Cerebellar cortex (tissue), 1 donor: Measurements from ENCODE around the gene CDX2.

Experiments used
- DNase-seq: peaks from one replicate; pipeline ENCODE4 v3.0.0-alpha.2; 2015; ENCODE audit warnings: low spot score

Gene CDX2

DNA sequence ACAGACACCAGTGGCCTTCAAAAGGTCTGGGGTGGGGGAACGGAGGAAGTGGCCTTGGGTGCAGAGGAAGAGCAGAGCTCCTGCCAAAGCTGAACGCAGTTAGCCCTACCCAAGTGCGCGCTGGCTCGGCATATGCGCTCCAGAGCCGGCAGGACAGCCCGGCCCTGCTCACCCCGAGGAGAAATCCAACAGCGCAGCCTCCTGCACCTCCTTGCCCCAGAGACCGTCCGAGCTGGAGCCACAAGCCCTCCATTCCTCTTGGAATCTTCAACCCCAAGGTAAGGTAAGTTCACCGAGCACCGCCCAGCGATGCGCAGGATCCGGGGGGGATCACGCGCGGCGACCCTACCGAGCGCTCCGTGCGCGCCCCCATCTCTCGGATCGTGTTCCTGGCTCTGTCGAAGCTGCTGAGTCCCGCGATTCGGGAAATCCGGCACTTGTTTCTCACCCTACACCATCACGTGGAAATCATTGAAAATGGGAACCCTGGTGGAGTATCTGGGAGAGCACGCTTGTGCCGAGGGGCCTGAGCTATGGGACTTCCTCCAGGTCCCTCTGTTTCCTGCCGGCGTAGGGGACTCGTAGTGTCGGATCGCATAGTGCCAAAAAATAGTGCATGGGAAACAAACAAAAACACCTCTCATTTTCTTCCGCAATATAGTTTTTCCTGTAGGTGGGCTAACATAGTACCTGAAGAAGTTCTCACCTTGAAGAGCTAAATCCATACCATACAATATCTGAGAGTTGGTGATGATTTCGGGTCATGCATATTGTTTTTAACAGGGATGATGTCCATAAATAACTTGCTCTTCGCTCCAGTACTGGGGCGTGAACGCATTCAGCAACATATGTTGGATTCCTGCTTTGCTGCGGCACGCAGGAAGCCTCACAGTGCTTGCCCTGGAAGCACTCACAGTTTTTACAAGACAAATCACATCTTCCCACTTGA lies 40.0 kb downstream of the CDX2 start:
- no peak for DNase-seq

GRCh38 chr13:27928353-27928804 lies 40.7 kb downstream of the CDX2 start:
- no peak for DNase-seq

GRCh38 chr13:27927444-27928352 lies 41.4 kb downstream of the CDX2 start:
- DNase-seq, result no peak

GRCh38 chr13:27926644-27927434 lies 42.3 kb downstream of the CDX2 start:
- DNase-seq, result no peak

GRCh38 chr13:27925220-27925991 lies 43.7 kb downstream of the CDX2 start:
- DNase-seq, result no peak

DNA sequence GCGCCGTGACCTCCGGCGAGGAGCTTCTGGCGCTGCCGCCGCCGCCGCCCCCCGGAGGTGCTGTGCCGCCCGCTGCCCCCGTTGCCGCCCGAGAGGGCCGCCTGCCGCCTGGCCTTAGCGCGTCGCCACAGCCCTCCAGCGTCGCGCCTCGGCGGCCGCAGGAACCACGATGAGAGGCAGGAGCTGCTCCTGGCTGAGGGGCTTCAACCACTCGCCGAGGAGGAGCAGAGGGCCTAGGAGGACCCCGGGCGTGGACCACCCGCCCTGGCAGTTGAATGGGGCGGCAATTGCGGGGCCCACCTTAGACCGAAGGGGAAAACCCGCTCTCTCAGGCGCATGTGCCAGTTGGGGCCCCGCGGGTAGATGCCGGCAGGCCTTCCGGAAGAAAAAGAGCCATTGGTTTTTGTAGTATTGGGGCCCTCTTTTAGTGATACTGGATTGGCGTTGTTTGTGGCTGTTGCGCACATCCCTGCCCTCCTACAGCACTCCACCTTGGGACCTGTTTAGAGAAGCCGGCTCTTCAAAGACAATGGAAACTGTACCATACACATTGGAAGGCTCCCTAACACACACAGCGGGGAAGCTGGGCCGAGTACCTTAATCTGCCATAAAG lies 44.5 kb downstream of the CDX2 start:
- DNase-seq, result no peak

- no peak for DNase-seq
Observed at GRCh38 chr13:27923794-27924528, 45.2 kb downstream of the CDX2 start.

DNA sequence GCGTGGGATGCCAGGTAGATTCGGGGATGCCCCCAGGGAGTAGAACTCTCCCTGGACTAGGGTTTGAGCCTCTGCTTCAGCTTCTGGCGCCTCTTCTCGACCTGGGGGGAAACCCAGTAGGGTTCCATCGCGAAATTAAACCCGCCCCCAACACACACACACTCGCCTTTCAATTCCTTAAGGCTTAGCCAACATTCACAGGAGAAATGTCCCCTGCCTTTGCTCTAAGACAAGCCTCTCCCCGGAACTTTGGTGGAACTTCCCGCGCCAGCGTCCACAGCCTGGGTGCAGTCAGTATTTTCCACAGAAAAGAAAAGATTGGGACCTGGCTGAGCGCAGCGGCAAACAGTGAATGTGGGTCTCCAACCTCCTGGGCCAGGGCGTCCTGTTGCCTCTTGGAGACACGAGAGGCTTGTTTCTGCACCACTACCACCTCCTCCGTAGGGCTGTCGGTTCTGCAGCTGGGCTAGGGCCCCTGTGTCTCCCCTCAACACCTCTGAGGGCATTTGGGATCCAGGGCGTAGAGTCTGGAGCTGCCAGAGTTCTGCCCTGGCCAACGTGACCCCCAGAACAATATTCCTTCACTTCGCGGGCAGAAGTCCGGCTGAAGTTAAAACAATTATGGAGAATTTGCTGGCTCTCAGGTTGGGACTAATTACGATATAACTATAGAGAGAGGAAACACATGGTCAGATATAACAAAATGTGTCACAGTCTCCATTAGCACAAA lies 46.1 kb downstream of the CDX2 start:
- DNase-seq, result no peak

- DNase-seq, result no peak
Observed at GRCh38 chr13:27921961-27922882, 46.9 kb downstream of the CDX2 start.

- no peak for DNase-seq
Observed at GRCh38 chr13:27921421-27921960, 47.6 kb downstream of the CDX2 start.

GRCh38 chr13:27920677-27921420 lies 48.3 kb downstream of the CDX2 start:
- DNase-seq, result no peak

DNA sequence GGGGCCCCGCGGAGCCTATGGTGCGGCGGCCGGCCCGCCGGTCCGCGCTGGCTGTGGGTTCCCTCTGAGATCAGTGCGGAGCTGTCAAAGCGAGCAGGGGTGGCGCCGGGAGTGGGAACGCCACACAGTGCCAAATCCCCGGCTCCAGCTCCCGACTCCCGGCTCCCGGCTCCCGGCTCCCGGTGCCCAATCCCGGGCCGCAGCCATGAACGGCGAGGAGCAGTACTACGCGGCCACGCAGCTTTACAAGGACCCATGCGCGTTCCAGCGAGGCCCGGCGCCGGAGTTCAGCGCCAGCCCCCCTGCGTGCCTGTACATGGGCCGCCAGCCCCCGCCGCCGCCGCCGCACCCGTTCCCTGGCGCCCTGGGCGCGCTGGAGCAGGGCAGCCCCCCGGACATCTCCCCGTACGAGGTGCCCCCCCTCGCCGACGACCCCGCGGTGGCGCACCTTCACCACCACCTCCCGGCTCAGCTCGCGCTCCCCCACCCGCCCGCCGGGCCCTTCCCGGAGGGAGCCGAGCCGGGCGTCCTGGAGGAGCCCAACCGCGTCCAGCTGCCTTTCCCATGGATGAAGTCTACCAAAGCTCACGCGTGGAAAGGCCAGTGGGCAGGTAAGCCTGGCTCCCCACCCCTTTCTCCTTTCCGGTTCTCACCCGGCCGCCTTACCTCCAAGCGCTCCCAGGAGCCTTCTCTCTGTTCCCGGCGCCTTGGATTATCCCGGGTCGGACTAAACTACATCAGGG lies 49.0 kb downstream of the CDX2 start, which contains the start of gene PDX1:
Gene PDX1, plus strand, starts transcription at position 67 of the 743 bp plus-strand sequence. Its CDS starts 139 bp downstream, at position 206.
- DNase-seq, result no peak

DNA sequence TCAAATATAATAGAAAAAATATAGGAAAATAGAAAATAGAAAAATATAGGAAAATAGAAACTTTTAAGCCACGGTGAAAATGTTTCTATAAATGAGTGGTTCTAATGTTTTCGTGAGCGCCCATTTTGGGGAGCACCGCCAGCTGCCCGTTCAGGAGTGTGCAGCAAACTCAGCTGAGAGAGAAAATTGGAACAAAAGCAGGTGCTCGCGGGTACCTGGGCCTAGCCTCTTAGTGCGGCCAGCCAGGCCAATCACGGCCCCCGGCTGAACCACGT lies 49.5 kb downstream of the CDX2 start:
- DNase-seq, result no peak

DNA sequence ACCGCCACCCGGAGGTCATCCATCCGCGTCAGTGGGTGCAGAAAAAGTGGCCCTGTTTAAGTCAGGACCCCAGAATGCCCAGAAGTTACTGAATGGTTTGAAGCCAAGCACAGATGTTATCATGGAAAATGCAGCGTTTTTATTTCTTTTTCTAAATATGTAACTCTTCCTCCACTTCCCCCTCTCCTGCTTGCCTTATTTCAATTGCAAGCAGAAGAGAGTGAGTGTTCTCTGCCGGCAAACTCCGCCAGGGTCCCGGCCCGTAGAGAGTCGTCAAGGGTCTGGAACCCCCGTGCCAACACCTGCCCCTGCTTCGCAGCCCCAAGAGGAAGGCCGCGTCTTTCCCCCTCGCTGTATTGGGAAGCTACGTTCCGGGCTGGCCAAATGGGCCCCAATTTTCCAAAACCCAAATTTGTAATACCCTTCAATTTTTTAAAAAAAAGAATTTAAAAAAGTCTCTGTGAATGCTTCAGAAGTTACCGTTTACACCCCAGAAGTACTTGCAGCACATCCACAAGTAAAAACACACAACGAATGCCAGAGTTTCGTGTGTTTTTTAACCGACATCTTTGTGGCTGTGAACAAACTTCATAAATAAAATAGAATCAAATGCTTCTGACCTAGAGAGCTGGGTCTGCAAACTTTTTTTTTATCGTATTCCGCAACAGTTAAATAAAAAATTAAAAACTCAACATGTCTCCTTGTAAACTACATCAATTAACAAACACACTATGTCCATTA lies 50.0 kb downstream of the CDX2 start:
- no peak for DNase-seq

DNA sequence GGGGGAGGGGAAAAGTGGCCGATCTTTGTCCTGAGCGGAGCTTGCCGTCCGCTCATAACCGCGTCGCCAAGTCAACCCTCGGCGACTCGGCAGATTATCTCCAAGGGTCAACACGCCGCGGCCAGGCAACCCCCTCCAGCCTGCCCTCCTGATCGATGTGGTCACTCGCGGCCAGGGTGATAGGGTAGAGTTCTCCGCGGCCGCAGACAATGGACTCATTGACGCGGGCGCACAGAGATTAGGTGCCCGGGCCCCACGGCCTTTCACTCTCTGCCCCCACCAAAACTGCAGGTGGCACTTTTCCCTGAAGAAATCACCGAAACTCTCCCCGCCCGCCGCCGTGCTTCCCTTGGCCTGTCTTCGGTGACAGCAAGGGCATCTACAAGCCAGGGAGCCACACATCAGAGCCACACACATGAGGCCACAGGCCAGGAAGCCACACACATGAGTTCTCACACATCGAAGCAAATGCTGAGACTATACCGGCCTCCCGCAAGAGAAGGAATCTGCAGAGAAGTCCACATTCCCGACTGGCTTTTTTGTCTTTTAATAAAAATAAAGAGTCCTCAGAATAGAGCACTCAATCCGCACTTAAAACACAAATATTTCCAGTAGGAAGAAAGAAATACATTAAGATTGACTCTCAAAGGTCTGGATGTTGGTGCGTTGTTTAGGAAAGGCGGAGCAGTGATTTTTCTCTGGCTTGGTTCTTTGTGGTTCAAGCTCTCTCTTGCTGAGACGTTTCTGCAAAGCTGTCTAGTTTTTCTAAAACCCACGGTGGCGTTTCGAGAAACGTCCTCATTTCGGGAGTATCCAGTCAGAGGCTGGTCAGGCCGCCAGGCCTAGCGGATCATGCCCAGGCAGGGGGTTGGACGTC lies 50.8 kb downstream of the CDX2 start:
- DNase-seq, result no peak
